HG03457 (cell line): ENCODE results near the gene BRK1.
"Not testable (repeated sequence)": the region's sequence is repeated elsewhere in the genome, so short reads cannot be mapped to it uniquely, and the experiment has no call there.

Source experiments
- ATAC-seq: cut with Tn5 transposase; IDR thresholded peaks from one replicate; pipeline ENCODE4 v1.9.1; 2021; ENCODE audit warnings: moderate number of reproducible peaks; ENCODE audit not compliant: unreplicated experiment

The BRK1 gene

DNA sequence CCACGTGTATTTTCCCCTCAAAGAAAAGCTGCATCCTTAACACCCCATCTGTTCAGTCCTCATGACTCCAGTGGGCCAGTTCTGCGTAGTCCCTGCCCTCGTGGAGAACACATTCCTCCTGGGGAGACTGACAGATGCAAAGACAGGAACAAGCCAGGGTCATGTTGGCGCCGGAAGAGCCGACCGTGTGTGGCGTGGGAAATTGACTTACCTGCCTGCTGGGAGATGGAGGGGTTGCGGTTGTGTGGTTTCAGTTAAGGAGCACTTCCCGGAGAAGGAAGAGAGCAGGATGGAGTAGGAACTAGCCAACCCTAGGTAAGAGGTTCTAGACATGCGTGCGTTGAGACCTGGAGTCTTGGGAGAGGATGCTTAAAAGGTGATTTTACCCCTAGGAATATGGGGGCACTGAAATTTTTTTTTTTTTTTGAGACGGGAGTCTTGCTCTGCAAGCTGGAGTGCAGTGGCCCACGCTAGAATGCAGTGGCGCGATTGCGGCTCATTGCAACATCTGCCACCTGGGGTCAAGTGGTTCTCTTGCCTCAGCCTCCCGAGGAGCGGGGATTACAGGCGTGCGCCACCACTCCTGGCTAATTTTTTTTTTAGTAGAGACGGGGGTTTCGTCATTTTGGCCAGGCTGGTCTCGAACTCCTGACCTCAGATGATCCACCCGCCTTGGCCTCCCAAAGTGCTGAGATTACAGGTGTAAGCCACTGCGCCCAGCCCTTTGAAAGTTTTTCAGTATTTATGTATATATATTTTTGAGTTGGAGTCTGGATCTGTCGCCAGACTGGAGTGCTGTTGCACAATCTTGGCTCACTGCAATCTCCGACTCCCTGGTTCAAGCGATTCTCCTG lies 27.5 kb downstream of the BRK1 start:
- no peak for ATAC-seq

DNA sequence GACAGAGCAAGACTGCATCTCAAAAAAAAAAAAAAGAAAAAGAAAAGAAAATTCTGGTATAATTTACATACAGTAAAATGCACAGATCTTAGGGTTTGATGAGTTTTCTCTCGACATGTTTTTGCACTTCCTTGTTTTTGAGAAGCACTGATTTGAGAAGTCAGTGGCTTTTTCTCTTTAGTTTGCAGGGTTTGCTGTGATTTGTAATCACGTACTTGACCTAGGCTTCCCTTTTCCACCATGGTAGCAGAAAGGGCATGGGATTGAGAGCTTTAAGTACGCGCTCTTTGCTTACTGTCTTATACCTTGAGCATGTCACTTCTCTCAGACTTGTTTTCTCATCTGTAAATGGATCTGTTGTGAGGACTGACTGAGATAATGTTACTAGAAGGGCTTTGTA lies 30.2 kb downstream of the BRK1 start:
- no peak for ATAC-seq

DNA sequence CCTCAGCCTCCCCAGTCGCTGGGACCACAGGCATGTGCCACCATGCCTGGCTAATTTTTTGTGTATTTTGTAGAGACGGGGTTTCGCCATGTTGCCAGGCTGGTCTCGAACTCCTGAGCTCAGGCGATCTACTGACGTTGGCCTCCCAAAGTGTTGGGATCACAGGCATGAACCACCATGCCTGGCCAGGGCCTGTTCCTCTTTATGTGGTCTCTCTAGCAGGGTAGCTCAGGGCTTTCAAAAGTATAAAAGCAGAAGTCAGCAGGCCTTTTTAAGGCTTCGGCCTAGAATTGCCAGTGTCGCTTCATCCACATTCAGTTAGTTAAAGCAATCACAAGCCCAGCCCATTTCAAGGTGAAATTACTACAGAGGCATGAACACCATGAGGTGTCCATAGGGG lies 33.8 kb downstream of the BRK1 start:
- ATAC-seq, result no peak

DNA sequence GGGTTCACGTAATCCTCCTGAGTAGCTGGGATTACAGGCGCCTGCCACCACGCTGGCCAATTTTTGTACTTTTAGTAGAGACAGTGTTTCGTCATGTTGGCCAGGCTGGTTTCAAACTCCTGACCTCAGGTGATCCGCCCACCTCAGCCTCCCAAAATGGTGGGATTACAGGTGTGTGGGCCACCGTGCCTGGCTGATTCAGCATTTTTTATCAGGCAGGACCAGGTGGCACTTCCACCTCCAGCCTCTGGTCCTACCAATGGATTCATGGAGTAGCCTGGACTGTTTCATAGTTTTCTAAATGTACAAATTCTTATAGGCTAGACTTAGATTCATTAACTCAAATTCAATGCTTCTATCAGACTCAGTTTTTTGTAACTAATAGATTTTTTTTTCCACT lies 35.5 kb downstream of the BRK1 start:
- no peak for ATAC-seq

DNA sequence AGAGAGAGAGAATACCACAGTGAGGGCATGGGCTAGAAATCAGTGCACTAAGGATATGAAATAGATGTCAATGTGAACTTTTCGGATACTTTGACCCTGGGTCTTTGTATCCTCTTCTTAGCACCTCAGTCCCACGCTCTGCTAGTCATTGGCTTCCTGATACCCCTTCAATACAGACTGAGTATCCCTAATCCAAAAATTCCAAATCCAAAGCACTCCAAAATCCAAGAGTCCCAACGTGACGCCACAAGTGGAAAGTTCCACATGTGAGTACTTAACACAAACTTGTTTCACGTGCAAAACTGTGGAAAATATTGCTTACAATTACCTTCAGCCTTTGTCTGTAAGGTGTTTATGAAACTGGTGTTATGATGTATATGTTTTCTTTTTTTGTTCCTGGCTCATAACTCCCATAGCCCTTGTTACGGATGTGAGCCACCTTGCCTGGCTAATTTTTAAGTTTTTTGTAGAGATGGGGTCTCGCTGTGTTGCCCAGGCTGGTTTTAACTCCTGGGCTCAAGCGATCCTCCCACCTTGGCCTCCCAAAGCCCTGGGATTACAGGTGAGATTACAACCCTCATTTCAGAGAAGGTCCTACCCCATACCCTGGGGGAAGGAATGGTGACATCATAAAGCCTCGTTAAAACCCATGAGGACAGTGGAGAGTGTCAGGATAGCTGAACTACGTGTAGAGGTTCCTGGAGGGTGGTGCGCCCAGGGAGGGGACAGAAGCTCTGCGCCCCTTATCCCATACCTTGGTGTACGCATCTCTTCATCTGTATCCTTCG lies 39.1 kb downstream of the BRK1 start:
- no peak for ATAC-seq

DNA sequence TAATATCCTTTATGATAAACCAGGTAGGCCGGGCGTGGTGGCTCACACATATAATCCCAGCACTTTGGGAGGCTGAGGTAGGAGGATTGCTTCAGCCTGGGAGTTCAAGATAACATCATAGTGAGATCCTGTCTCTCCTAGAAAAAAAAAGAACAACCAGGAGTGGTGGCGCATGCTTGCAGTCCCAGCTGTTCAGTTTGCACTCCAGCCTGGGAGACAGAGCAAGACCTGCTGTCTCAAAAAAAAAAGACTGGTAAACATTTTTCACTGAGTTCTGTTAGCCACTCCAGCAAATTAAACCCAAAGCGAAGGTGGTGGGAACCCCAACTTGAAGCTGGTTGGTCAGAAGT lies 39.6 kb downstream of the BRK1 start:
- ATAC-seq, result no peak

DNA sequence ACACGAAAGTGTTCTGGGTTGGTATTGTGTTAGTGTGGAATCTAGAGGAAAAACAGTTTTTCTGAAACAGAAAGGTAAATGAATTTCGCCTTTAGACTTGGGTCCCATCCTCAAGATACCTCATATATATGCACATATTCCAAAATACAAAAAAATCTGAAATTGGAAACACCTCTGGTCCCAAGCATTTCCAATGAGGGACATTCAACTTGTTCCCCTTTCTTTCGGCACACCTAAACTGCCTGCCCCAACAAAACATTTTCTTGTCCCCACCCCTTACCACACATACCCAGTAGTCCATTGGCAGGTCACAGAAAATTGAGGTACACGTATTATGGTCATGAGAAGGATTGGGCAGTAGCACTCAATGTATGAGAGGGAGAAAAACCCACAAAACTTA lies 40.2 kb downstream of the BRK1 start:
- no peak for ATAC-seq

DNA sequence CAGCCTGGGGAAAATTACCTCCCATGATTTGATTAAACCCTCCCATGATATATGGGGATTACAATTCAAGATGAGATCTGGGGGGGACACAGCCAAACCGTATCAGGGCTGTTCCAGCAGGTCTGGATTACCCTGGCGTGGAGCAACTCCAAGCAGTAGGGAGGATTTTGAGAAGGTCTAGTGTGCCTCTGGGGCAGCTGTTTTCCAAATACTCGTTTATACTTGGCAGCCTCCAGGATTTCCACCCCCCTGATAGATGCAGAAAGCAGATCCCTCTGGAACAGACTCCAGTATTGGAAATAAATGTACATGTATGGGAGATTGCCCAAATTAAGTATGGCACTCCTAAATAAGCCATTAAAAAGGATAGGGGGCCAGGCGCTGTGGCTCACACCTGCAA lies 41.6 kb downstream of the BRK1 start:
- no peak for ATAC-seq

DNA sequence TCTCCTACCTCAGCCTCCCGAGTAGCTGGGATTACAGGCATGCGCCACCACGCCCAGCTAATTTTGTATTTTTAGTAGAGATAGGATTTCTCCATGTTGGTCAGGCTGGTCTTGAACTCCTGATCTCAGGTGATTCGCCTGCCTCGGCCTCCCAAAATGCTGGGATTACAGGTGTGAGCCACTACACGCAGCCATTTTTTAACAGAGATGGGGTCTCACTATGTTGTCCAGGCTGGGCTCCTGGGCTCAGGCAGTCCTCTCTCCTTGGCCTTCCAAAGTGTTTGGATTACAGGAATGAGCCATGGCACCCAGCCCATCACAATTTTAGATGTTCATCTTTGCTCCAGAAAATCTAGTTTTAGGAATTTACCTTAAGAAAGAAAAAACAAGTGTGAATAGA lies 43.1 kb downstream of the BRK1 start:
- not testable (repeated sequence) for ATAC-seq

DNA sequence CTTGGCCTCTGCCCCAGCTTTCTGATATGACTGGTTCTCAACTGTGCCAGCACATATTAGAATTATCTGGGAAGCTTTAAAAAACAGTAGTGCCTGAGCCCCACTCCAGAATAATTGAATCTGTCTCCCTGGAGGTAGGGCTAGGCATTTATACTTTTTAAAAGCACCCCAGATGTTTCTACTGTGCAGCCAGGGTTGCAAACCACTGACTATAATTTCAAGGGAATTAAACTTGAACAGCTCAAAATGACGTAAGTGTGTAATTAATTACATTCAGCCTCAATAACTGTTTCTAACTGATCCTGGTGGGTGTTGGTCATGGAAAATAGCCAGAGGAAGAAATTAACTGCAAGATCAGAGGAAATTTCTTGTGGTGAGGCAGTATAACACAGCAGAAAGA lies 44.9 kb downstream of the BRK1 start:
- no peak for ATAC-seq

DNA sequence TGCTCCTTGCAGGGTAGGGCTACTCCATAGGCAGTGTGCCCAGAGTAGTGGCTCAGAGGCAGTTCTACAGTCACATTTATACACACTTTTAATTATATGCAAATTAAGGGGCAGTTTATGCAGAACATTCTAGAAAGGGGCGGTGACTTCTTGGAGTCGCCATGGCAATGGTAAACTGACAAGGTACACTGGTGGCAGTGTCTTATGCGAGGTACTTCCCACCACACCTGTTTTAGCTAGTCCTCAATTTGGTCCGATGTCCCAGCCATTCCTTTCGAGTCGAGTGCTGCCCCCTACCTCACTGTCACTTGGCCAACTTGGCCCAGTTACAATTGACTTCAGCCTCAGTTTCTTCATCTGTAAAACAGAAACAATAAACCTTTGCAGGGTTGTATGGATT lies 45.5 kb downstream of the BRK1 start:
- ATAC-seq, result no peak

DNA sequence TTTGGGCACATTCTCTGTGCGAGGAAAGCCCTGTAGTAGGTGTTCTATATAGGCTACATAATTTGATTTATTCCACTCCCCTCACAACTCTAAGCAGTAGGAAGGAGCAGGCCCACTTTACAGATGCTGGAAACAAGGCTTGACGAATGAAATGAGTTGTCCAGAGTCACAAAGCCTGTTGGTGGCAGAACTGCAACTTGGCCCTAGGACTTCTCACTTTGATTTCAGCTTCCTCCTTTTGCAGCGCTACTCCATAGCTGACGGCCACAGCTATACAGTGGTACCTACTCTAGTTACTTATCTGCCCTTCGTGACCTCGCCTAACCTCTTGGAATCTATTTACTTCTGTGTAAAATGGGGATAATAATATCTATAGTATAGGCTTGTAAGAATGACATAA lies 46.7 kb downstream of the BRK1 start:
- no peak for ATAC-seq

DNA sequence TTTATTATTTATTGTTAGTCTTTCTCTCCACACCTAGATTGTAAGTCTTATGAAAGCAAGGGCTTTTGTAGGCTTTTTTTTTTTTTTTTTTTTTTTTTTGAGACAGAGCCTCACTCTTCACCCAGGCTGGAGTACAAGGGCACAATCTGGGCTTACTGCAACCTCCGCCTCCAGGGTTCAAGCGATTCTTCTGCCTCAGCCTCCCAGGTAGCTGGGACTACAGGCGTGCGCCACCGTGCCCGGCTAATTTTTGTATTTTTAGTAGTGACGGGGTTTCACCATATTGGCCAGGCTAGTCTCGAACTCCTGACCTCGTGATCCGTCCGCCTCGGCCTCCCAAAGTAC lies 48.7 kb downstream of the BRK1 start:
- not testable (repeated sequence) for ATAC-seq

DNA sequence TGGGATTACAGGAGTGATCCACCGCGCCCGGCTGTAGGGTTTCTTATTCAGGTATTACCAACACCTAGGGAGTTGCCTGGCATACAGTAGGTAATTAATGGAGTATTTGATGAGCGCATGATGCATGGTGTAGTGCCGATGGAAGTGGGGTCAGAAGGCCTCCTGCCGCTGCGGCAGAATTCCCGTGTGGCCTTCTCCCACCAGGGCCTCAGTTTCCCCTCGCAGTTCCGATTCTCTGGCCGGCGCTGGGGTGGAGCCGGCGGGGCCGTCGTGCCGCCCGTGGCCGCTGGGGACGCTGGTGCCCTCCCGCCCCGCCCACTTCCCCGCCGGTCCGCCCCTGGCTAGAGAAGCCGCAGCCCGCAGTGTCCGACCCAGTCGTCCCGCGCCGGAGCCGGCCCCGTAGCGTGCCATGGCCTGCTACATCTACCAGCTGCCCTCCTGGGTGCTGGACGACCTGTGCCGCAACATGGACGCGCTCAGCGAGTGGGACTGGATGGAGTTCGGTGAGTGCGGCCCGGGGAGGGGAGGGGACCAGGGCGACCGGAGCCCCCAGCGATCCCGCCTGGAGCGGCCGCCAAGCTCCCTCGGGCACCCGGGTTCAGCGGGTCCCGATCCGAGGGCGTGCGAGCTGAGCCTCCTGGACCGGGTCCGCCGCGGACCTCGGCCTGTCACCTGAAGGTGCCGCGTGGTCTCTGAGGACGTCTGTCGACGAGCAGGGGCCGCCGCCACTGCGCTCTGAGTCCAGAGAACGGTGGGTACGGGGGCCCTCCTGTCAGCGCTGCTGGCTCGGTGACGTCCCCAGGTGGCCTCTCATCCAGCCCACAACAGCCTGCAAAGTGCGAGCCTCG lies 49.3 kb downstream of the BRK1 start, which contains the start of gene IRAK2:
Gene IRAK2 (plus strand): TSS at position 374 of the 848 bp plus-strand sequence. CDS start 36 bp downstream, at position 410.
- ATAC-seq, result peak; percentile 65

DNA sequence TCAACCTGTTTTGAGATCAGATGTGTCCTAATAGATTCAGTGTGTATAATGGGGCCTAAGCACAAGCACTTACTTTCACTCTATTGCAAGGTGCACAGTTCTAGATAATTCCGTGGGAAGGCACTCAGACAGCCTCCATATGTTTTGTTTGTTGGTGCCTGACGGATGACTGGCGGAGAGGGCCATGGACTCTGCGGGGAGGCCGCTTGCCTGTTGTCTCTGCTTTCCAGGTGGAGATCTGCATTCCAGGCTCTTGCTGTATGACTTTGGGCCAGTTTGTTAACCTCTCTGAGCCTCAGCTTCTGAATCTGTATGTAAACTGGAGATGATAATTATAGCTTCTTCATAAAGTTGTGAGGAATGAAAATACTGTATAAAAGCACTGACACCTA lies 50.7 kb downstream of the BRK1 start:
- ATAC-seq, result no peak

DNA sequence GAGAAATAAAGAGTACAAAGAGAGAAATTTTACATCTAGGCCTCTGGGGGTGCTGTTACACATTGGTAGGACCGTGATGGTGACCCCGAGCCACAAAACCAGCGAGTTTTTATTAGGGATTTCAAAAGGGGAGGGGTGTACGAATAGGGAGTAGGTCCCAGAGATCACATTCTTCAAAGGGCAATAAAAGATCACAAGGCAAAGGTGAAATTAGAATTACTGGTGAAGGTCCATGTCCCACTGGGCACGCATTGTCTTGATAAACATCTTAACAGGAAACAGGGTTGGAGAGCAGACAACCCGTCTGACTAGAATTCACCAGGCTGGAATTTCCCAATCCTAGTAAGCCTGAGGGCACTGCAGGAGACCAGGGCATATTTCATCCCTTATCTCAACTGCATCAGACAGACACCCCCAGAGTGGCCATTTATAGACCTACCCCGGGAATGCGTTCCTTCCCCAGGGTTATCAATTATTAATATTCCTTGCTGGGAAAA lies 53.6 kb downstream of the BRK1 start:
- ATAC-seq, result no peak

DNA sequence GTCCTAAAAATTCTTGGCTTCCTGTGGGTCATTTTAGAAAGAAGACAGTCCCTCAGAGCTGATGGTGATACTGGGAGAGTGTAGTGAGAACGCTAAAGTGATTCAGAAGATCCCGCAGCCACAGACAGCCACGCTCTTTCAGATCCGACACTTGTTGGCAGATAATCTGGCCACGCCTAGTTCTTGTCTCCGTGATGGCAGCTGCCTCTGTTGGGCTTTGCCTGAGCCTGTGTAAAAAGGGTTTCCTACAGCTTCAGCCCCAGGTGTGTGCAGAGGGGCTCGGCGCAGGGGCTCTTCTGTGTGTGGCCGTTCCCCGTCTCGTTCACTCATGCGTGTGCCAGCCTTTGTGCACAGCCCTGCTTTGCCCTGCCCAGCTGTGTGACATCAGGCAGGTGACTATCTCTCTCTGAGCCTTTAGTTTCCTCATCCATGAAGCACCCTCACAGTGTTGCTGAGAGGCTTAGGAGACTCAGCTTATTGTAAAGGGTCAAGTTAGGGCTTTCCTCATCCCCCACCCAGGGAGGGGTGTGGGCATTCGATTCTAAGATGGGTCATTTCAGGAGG lies 55.5 kb downstream of the BRK1 start:
- no peak for ATAC-seq

DNA sequence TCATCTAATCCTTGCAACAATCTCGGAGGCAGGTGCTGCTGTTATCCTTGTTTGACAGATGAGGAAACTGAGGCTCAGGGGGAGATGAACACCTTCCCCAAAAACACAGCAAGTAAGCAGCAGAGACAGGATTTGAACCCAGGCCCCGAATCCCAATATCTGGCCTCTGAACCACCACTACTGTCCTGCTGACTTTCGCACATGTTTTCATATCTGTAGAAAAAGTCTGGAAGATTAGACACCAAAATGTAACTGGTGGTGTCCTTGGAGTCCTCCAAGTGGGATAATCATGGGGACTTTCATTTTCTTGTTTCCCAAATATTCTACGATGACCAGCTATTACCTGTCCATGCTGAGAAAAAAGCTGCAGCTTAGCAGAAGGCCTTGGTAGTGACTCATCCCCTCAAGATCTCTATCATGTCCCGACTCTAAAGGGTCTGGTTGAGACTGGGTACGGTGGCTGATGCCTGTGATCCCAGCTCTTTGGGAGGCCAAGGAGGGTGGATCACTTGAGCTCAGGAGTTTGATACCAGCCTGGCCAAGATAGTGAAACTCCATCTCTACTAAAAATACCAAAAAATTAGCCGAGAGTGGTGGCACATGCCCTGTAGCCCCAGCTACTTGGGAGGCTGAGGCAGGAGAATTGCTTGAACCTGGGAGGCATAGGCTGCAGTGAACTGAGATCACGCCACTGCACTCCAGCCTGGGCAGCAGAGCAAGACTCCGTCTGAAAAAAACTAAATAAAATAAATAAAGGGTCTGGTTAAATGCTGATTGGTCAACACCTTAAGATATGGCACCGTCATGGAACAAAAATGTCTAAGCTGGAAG lies 57.8 kb downstream of the BRK1 start:
- no peak for ATAC-seq

DNA sequence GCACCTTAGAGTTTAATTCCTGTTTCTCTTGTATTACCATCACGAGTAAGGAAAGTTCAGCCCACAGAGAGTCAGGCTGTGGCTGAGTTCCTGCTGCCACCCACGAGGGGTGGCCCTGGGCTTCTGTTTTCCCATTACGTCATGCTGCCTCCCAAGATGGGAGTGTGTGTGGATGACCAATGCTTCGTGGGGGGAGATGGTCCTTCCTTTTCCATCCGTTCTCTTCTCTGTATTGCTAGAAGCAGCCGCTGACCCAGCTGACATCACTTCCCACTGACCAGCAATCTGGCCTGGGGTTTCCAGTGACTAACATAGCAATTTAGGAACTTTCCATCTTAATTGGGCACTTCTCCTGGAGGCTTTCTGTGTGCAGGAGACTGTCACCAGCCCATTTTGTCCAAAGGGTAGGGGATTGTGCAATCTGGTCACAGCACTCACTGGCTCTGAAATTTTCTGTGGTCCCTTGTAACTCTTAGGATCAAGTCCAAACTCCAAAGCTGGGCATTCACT lies 58.5 kb downstream of the BRK1 start:
- no peak for ATAC-seq

DNA sequence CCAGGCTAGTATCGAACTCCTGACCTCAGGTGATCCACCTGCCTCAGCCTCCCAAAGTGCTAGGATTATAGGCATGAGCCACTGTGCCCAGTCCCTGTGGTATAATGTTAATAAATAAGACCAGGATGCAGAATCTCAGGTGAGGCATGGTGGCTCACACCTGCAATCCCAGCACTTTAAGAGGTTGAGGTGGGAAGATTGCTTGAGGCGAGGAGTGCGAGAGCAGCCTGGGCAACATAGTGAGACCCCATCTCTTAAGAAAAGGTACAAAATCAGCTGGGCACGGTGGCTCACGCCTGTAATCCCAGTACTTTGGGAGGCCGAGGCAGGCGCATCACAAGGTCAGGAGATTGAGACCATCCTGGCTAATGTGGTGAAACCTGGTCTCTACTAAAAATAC lies 59.9 kb downstream of the BRK1 start:
- ATAC-seq, result not testable (repeated sequence)
